Frontal cortex (tissue), 4 donors: ENCODE measurements around the gene MTM1. TPM values are rescaled to one million over a fixed set of nuclear protein-coding genes. Genes with fewer than 3 reads are reported as not detected.

Experiments
- DNase-seq, 2 donors: peaks; one replicate each; pipeline ENCODE4 v3.0.0; 2012; ENCODE audit warnings: low spot score in 2 of 2
- FAIRE-seq: peaks from 2 replicates; lab custom pipeline; 2012; peaks lifted over from hg19 to GRCh38; lab: Jason Lieb, UNC
- total RNA-seq: library from RNA; depleted of rRNA; stranded (reverse); fragments of >200 nt; gene quantifications from one replicate; pipeline ENCODE4 v1.2.3, GENCODE V29; 2014
- donor health status: control.
- donor health status: control.
- donor health status: control.

MTM1 gene
- total RNA-seq, 1 donor from 2014 or later = 10.2 TPM

DNA sequence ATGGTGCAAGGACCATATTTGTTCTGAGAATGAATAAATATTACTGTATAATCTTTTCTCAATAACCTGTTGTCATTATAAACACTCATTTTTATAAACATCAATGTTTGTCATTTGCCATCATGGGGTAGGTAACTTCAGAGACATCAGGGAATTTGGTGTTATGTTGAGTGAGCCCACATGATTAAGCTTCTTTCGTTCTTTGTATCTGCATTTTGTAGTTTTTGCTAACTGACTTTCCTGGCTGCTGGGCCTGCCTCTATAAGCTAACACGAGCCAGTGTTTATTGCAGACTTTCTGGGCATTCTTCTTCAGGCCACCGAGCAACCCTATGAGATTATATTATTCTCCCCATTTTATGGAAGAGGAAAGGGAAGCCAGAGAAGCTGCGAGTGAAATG lies 76.0 kb downstream of the MTM1 start:
- DNase-seq (no peak), FAIRE-seq (no peak)

DNA sequence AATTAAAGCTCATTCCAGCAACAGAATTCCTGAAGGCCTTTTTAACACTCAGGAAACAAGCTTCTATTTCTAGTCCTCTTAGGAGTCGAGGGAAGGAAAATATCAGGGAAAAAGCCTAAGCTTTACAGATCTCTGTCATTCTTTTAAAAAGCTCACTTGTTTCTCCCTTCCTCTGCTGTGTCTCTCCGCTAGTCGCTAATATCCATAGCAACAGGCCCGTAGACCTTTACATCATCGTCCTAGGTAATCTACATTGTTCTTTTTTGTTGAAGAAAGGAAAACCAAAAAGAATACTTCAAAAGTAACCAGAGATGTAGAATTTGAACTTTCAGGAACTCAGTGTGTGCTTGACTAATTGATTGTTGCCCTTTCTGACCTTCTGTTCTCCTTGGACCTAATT lies 78.9 kb downstream of the MTM1 start:
- no peak for FAIRE-seq
- DNase-seq = no peak

DNA sequence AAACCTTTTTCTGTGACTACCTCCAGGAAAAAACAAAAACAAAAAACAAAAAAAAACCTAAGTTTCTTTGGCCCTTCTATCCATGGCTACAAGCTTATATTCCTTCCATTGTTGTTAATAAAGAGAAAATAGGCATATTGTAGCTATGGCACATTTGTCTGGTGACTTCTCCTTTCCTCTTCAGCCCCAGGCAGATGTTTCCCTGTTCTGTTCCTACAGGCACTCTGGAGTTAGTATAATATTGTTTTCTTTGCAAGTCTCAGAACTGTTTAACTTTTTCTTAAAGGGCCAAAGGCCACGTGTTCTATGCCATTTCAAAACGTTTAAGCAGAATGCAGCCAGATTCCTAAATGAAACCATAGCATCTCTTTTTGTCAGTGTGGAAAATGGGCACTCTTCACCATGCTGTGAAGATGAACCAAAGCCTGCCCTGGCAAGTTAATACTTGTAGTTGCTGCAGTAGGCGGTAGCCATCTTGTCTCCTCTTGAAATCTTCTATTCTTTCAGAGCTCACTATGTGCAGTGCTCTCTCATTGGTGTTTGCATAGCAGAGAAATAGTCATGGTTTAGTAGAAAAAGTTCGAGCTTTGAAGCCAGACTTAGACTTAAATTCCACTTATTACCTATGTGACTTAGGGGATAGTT lies 80.0 kb downstream of the MTM1 start:
- no peak for FAIRE-seq
- DNase-seq = no peak

DNA sequence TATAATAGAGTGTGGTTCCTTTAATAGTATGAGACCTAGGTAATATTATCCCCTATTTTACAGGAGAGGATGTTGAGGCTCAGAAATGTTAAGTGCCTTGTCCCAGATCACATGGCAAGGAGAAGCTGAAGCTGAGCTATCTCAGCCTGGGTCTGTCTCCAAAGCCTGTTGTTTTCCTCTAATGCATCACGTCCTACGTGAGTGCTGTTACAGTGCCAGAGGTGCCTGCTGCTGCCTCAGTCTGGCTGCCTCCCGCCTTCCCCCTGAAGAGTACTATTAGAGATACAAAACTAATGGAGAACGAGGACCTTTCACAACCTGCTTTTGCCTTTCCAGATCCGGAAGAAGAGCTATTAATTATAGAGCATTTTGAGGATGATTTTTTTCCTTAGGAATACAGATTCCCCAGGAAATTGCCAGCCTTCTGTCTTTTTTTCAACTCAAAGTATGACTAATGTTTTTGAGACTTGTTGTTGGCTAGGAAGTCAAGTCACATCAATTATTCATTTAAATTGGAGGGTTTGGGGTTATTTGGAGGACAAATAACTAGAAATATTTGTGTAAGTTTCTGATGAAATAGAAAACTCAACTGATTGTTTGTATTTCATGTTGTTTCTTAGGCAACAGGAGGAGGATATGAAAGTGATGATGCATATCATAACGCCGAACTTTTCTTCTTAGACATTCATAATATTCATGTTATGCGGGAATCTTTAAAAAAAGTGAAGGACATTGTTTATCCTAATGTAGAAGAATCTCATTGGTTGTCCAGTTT lies 80.9 kb downstream of the MTM1 start:
- FAIRE-seq (no peak), DNase-seq (no peak)

DNA sequence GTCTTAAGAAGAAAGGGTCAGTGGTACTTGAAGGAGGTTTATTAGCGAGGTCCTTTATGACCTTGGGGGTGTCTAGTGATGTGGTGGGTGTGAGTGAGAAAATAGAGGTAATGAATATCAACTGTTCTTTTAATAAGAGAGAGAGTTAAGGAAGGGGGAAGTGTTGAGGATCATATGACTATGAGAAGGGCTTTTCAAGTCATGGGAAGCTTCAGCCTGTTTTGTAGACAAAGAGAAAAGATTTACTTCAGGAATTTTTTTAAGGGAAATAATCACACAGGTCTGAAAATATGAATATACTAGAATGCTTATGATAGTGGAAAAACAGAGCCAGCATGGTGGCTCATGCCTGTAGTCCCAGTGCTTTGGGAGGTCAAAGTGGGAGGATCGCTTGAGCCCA lies 83.5 kb downstream of the MTM1 start:
- FAIRE-seq (no peak), DNase-seq (no peak)

DNA sequence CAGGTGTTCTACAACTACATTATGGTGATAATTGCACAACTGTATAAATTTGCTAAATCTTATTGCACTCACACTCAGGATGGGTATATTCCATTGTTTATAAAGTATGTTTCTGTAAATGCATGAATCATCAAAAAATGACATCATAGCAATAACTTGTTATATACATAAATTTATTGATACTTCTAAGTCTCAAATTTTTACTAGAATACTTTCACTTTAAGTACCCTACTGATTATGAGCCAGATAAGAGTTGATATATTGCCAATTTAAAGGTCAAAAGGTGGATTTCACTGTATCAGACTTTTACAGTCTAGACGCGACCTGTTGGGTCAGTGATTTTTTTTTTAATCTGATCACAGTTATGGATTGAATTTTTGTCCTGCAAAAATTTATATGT lies 87.4 kb downstream of the MTM1 start:
- DNase-seq (no peak), FAIRE-seq (no peak)

DNA sequence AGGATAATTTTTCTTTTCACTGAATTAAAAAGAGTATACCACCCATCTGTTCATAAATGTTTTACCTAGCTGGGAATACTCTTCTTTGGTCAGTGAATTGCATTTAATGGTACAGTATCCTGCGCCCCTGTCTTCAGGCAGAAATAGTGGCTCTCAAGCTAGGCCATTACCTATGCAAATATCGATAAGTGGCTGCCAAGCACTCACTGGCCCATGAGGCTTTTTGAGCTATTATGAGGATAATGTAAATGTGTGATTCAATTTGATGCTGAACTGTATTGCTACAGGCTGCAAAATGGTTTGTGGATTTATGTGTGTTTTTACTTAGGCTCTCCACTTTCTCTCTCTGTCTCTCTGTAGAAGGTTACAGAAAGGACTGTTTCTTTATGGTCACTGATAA lies 94.7 kb downstream of the MTM1 start:
- DNase-seq = no peak
- FAIRE-seq = no peak

DNA sequence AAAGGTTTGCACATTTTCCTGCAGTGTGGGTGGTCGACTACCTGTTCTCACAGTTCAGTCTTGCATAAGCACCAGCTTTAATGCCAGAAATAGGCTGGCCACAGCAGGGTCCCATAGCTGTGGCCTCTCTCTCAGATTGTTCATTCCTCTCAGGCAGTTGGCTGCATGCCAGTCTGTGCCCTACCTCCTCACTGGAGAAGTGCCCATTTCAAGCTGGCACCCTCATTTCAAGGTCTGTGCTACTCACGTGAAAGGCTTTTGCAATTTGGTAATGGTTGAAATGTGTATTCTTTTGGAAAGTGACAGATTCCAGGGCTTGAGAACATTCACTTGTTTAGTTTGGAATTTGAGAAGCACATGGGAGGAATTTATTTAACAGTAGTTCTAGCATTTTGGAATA lies 95.9 kb downstream of the MTM1 start:
- DNase-seq = no peak
- no peak for FAIRE-seq

DNA sequence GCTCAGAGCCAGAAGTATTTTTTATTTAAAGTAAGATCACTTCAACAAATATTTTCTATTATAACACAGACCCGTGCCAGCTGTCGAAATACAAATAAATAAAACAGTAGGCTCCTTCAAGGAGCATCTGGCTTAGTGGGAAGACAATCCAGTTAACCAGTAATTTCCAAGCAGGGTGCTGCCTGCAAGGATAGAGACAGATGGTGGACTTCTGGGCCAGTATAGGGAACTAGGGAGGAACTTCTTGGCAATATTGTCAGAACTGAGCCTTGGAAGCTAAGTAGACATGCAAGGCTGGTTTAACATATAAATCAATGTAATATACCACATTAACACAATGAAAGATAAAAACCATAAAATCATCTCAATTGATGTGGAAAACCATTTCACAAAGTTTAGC lies 107.8 kb downstream of the MTM1 start:
- no peak for FAIRE-seq
- no peak for DNase-seq

DNA sequence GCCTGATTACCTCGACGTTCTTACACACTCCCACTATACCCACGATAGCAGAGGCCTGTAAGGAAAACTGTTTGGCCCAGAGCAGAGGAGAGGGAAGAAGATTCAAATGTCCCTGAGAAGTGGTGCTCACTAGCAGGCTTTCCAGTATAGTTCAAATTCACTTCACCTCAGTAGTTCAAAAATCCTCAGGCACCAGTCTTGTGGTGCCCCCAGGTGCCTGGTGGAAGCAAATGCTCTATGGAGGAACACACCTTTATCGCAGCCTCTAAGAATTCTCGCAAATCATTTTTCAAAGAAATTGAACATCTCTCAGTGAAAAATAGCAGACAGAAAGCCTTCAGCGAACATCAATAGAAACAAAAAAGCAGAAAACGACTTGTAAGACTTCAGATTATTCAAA lies 112.6 kb downstream of the MTM1 start:
- FAIRE-seq (no peak), DNase-seq (no peak)

DNA sequence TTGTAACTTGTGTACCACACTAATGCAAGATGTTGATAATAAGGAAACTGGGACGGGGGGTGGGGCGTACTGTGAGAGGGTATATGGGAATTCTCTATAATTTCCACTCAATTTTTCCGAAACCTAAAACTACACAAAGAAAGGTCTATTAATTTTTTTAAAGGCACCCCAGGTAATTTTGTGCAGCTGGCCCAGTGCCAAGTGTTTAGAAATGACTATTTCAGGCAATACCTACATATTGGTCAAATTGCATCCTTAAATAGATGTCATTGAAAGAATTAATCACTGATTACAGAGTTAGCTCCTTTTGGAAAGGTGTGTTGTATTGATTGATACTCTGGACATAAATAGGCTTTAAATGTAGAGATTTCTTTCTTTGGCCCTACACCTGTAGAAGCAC lies 114.7 kb downstream of the MTM1 start:
- FAIRE-seq (no peak), DNase-seq (no peak)

DNA sequence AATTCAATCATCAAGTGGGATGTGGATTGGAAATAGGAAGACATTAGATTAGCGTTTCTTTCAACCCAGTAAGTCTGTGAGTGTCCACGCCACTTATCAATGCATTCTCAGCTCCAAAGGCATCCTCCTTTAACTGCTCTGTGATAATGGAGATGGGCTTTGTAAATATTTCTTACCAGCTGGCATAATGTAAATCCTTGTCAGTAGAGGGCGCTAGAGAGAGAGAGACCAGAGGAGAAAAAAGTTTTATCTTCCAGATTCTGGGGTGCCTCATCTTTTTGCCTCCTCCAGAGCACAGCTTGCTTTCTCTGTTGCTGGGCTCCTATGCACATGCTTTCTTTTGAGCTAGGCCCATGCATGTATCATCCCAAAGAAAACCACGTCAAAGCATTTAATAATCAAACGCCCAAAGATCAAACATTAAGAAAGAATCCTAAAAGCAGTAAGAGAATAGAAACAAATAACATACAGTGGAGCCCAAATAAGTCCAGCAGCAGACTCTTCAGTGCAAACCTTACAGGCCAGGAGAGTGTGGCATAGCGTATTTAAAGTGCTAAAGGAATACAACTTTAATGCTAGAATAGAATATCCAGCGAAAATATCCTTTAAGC lies 115.2 kb downstream of the MTM1 start:
- FAIRE-seq (no peak), DNase-seq (no peak)

DNA sequence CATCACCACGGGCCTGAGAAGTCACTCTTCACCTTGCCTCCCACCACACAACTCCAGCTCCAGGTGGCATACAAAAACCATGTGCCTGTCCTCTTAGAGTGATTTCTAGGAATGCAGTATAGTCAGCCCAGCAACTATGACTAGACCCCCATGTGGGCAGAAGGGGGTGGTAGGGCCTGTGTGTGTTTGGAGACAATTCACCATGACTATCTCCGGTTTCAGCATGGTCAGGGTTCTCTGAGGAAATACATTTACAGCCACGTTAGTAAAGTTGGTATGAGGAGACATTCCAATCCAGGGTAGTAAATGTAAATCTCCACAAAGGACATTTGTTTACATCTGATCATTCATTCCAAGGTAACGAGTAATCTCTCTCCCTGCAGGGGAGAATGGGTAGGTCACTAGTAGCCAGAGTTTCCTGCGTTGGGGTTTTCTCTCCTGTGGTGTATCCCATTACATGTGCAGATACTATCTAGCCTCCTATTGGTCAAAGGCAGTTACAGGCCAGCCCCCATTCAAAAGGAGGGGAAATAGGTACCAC lies 120.6 kb downstream of the MTM1 start:
- DNase-seq = no peak
- FAIRE-seq = no peak

DNA sequence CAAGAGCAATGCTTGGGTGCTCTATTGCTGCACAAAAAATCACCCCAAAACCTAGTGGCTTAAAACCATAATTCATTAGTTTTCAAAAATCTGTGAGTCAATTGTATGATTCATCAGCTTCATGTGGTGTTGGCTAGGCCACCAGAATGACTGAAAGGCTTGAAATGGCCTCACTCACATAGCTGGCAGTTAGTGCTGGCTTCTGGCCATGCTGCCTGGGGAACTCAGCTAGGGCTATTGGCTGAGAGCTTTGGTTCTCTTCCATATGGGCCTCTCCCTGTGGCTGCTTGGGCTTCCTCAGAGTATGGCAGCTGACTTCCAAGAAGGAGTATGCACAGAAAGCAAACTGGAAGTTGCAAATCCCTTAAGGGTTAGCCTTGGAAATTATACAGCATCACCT lies 121.7 kb downstream of the MTM1 start:
- no peak for FAIRE-seq
- no peak for DNase-seq

DNA sequence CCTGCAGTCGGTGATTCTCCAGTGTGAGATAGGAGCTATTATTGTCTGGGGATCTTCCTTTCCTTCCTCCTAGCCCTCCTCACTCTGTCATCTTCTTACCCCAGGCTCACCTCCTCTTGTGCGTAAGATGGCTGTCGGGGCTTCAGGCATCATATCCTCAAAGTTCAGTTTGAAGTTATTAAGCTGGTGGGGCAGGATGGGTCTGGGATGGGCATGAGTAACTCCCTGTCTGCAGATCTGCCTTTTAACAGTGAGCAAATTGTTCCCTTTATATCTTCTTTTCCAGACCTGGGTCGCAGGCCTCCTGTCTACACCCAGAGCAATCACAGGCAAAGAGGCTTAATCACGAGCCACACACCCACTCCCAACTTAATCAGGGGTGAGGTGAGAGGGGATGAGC lies 123.9 kb downstream of the MTM1 start:
- FAIRE-seq (no peak), DNase-seq (no peak)

DNA sequence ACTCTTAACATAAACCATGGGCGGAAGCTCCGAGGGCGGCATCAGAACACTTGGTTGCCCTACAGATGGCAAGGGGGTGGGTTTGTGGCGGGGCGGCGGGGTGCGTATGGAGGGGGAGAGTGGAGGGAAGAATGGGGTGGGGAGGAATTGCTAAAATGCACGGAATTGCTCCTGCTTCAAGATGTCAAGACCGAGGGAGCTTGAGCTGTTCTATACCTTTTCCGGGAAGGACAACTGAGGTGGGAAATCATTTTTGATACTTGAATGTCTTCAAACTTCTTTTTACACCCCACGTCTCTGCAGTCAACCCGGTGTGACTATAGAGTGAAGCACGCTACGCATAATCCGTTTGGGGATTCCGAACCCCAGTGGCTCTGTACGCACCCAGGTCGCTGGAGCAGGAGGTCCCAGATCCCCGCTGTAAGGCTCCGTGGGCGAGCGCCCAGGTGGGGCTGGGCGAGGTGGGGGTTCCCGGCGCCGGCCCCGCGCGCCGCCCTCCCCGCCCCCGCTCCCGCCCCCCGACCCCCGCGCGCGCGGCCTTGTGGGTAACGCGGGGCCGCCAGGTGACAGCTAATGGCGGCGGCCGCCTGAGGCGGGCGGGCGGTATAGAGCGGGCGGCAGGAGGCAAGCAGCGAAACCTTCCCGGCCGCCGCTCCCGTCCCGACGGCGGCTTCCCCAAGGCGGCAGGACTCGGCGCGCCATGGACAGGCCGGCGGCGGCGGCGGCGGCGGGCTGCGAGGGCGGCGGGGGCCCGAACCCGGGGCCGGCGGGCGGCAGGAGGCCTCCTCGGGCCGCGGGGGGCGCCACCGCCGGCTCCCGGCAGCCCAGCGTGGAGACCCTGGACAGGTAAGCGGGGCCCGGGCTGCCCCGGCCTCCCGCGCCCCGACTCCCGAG lies 124.7 kb downstream of the MTM1 start, which contains the start of gene MTMR1:
Gene MTMR1 (plus strand): TSS at position 566 of the 894 bp plus-strand sequence. CDS start 135 bp downstream, at position 701.
- no peak for FAIRE-seq
- DNase-seq = peak; percentile 72 to 84

DNA sequence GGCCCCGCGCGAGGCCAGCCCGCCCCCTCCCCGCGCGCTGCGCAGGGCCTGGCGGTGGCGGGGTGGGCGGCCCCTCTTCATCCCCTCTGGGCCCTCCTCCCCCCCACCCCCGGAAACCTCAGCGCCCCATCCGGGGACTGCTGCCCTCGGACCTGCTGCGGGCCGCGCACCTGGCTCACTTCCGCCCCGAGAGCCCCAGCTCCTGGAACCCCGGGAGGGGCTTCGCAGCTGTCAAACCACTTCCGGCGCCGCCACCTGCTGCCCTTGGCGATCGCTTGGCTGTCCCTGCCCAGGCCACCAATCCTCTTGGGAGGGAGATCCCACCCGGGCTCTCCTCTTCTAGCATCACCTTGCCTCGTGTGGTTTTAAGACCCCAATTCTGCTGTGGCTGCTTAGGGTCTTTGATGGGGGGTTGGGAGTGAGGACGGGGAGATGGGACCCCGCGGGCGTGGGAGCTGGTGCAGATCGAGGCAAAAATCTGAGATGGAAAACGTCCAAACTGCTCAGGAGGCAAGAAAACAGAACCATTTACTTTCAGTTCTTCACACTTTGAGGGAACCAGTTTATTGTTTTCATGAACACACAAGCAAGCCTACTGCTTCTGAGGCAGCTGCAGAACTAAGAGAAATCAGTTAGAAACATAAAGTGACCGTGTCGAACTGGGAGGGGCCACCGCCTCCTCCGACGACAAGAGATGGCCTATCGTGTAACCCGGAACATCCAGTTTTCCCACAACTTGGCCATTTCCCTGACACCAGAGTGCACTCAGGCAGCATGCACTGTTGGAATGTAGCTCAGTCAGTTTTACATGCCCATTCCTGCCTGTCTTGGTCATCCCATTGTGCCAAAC lies 125.5 kb downstream of the MTM1 start:
- peak; percentile 38 to 42 for DNase-seq

DNA sequence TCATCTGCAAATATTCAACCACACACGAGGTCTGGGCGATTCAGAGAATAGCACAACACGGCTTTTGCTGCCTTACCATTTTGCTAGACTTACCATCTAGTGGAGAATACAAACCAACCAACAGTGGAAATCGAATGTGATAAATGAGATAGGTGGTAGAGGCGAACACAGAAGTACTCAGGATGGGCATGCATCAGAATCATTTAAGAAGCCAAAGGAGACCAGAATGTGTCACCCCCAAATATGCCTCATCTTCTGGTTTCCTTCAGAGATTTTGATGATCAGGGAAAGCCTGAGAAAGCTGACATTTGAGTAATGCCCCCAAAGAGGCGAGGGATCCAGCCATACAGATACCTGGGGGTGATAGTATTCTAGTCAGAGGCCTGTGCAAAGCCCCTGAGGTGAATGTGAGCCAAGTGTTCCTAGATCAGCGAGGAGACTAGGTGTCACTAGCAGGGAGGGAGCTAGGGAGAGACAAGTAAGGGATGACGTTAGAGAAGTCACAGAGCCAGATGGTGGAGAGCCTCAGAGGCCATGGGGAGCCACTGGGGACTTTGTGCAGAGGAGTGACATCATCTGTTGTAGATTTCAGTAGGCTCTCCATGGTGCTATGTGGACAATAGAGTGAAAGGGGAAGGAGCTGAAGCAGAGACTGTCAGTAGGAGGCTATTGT lies 126.5 kb downstream of the MTM1 start:
- no peak for DNase-seq

More for the DNA sequence above, 125.5 kb downstream of the MTM1 start:
- FAIRE-seq = no peak

DNA sequence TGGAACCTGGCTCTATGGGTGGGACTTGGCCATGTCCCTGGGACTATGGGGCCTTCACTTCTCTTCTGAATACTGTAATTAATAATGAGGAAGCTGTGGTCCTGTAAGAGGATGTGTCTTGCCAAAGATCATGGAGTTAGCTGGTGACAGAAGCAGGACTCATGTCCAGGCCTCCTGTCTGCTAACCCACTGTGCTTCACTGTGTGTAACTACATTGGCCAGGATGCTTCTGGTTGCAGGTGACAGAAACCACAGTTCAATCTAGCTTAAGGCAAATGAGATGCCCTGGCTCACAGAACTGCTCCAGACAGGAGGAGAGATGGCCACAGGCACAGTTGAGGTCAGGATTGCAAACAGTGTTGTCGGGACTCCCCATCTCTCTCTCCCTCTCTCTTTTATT lies 127.9 kb downstream of the MTM1 start:
- DNase-seq (no peak), FAIRE-seq (no peak)

More for the DNA sequence above, 126.5 kb downstream of the MTM1 start:
- no peak for FAIRE-seq
